HL-60/S4 treated with phorbol 12-myristate 13-acetate at 8.2 ng/mL for 4 days and 3 days (cell line): Measurements from ENCODE around the gene ENO1.
"Not testable (repeated sequence)": the region's sequence is repeated elsewhere in the genome, so short reads cannot be mapped to it uniquely, and the experiment has no call there.

Source experiments
- in situ Hi-C: fragments of 300-500 bp; cut with MboI; formaldehyde crosslinking; loops from 2 replicates; pipeline ENCODE4 v1.15.0; 2022; ENCODE audit warnings: low sequenced_read_pairs

The ENO1 gene

DNA sequence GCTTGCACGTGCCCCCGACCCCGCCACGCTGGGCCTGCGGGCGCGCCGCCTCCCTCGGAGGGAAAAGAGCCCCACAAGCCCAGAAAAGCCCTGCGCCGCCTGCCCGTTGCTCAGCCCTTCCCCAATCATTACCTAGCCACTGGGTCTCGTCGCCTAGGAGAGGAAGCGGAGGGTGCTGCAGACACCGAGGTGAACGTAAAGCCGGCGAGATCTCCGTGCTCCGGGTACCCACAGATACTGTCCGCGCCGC is at the start of gene ENO1:
ENO1 (minus strand) TSS at position 239 of the 250 bp plus-strand sequence. CDS start 3,778 bp downstream, outside the sequence.
- in situ Hi-C loops: no loop called here

DNA sequence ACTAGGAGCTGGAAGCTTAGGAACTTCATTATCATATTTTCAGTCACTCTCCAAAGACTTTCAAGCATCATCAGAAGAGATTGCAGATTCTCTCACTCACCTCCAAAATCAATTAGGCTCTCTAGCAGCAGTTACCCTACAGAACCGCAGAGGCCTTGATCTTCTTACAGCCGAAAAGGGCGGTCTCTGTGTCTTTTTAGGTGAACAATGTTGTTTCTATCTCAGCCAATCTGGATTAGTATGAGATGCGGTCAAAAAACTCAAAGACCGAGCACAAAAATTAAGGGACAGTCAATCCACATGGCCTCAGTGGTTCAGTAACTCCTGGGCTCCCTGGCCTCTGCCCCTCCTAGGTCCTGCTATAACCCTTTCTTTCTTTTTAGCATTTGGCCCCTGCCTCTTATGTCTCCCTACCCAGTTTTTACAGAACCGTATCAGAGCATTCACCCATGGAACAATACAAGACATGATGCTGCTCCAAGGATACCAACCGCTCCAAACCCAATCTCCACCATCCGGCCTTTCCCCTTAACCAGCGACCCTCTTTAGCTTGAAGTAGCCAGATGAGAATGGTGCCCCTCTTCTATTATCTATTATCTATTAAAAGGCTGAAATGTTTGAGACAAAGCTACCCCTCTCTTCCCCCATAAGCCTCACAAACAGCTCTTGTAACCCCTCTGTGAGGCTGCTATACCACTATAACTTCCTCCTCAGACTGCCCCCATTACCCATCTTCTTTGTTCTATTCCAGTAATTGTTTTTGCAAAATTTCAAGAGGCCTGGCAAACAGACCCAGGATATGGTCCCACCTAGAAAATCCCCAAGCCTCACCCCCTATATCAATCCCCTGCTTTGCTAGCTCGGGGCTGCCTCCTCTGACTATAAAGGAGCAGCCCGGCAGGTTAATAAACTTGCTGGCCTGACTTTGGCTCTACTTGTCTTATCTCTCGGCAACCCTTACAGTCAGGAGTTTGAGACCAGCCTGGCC is 48.5 kb upstream of the ENO1 start:
- in situ Hi-C loops: no loop called here

DNA sequence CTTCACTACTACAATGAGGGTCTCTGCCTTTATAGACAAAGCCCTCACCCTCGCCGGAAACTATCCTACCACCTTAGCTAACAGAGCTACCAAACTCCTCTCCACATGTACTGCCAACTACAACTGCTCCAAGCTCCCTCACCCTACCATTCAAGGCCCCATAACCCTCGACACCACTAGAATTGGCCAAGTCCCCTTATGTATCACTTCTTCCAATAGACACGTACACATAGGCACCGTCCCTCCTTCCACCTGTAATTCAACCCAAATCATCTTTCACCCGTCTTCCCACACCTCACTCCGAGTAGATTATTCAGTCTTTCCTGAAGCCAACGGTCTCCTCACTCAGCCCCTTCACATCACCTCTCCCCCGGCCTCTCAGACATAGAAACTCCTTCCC is 47.5 kb upstream of the ENO1 start:
- in situ Hi-C loops: no loop called here

DNA sequence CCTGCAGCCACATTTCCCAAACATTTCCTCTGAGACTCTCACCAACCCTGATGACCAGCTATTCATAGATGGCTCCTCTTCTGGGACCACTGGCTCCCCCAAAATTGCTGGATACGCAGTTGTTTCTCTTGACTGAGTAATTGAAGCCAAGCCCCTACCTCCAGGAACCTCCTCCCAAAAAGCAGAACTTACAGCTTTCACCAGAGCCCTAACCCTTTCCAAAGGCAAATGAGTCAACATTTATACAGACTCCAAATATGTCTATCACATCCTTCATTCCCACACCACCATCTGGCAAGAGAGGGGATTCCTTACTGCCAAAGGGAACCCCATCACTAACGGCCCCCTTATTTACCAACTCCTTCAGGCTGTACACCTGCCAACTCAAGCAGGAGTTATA is 46.9 kb upstream of the ENO1 start:
- in situ Hi-C loops: no loop called here

DNA sequence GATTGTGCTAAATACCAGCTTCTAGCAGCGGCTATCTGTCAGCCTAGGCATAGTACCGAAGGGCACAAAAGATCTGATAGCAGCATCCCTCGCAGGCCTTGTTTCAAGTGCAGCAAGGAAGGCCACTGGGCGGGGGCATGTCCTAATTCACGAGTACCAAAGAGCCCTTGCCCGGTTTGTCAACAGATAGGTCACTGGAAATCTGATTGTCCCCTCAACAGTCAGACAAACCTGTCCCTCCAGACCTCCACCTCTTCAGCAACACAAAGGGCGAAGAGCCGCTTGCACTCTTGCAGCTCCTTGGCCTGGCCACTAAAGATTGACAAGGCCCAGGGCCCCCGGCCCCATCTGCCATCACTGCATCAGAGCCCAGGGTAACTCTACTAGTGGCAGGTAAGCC is 44.5 kb upstream of the ENO1 start:
- in situ Hi-C loops: no loop called here

DNA sequence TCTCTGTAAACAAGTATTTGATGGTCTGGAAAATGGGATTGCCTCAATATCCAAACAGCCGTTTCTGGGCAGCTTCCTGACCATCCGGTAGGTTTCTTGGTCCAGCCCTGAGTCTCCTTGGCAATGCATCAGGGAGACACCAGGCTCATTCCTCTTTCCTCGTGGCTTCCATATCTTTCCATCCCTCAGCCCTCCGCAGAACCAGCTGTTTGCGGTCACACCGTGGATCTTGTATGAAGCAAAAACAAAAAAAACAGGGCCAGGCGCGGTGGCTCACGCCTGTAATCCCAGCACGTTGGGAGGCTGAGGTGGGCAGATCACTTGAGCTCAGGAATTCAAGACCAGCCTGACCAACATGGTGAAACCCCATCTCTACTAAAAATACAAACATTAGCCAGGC is 39.0 kb upstream of the ENO1 start:
- in situ Hi-C loops: not testable (repeated sequence)

DNA sequence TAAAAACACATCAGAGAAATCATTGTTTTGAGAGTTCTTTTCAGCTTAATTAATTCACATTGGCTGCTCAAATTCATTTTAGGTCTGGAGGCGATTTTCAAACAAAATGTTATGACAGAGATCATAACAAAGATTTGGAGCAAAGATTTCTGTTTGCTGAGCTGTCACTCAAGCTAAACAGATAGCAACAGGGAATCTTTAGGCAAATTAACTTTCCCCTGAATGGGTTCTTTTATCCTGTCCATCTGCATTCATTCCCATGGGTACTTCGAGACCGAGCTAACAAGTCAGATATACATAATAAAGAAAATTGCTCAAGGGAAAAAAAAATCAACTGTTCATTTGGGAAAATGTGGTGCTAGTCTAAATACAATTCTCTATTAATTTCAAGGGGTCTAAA is 37.0 kb upstream of the ENO1 start:
- in situ Hi-C loops: no loop called here

DNA sequence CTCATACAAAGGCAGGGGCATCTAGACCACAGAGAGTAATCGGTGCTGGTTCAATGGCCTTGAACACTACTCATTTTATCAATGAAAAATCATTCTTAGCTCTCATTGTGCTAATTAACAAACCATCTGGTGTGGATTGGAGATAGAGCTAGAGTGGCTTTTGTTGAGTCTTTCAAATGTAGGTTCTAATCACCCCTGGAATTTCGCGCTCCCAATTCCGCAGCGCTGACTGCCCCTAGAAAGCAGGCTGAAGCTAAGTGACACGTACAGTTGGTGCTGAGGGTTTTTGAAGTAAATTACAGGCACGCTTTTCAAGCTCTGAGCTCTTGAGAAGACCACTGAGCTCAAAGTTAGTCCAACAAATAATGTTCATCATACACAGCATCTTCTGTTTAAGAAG is 36.0 kb upstream of the ENO1 start:
- in situ Hi-C loops: no loop called here

DNA sequence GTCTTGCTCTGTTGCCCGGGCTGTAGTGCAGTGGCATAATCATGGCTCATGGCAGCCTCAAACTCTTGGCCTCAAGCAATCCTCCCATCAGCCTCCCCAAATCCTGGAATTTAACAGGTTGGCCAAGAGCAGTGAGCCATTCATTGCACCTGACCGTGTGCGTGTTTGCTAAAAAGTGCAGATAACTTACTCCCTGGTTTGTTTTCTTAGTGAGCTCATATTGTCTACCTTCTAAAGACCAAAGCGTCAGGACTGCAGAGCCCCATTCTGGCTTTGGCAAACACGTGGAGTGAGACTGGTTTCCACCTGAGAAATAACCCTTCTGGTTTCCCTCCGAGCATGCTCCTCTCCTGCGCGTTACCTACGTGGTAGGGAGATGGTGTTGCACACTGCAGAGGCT is 35.0 kb upstream of the ENO1 start:
- in situ Hi-C loops: no loop called here

DNA sequence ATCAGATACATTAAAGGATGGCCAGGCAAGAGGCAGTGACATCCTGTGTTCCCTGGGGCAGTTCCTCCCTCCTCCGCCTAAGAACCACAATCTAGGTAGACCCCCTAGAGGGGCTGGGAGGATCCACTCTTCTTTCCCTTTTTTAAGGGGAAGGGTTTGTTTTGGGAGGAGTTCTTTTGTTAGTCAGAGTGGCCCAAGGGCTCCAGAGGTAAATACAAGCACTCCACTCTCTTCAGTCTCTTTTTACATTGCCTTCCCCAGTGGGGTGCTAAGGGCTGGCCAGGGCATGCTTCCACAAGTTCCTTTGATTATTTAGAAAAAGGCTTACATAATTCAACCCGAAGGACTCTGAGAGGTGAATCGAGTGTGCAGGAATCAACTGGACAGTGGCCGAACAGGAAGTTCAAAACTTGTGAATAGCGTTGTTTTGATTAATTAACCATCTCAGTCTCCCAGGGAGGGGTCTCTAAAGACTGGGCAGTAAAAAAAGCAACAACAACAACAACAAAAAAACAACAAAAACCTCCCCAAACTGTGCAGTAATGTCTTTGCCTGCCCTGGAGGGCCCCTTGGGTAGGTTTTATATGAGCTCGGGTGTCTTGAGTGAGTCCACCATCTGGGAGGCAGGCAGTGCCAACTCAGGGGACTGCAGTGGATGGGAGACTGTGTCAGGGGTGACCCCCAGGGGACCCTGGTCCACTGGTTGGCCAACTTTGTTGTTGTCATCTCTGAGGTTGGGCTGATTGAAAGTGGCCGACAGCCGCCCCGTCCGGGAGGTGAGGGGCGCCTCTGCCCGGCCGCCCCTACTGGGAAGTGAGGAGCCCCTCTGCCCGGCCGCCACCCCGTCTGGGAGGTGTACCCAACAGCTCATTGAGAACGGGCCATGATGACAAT is 33.2 kb upstream of the ENO1 start:
- in situ Hi-C loops: no loop called here

DNA sequence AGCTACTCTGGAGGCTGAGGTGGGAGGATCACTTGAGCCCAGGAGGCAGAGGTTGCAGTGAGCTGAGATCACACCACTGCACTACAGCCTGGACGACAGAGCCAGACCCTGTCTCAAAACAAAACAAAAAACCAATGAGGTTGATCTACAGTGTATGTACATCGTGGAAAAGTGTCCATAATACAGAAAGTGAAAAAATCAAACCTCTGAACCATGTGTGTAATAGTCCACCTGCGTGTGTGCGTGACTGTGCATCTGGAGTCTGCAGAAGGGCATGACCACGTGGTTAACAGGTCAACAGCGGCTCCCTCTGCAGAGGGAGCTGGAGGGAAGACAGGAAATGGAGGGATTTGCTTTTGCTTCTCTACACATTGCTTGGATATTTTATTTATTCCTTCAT is 32.4 kb upstream of the ENO1 start:
- in situ Hi-C loops: no loop called here

DNA sequence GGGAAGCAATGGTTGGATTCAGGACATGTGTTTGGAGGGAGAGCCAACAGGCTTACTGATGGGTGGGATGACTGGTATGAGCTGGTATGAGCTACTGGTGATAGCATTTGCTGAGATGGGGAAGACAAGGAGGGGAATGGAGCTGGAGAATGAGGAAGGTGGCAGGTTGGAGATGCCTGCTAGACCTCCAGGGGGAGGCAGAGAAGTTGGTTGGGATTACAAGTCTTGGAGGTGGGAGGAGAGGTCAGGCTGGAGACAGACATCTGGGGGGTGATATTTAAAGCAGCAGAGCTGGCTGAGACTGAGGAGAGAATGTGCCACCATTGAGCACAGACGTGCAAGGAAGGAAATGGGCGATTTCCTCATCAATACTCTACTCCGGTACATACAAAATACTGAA is 31.8 kb upstream of the ENO1 start:
- in situ Hi-C loops: no loop called here

DNA sequence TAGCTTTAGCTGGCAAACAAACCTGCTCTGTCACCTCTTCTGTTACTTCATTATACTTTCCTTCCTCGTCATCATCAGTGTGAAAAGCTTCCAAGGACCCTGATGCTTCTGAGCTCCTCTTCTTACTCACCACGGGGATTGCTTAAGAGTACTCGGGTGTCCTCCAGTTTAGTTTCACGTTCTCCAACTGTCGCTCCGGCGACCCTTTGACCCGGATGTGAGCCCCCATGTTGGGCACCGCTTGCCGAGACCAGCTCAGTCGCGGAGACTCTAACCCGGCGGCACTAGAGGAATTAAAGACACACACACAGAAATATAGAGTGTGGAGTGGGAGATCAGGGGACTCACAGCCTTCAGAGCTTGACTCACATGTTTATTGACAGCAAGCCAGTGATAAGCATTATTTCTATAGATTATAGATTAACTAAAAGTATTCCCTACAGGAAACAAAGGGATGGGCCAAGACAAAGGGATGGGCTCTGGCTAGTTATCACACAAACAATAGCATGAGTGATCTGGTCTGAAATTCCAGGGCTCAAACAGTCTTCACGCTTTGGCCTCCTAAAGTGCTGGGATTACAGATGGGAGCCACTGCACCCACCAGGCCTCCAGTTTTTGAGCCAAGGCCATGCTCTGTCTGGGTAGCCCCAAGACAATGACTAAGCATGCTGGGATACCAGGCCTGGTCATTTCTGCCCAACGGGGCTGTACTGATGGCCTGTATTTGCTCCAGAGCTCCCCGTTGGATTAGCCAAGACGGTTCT is 30.1 kb upstream of the ENO1 start:
- in situ Hi-C loops: no loop called here

DNA sequence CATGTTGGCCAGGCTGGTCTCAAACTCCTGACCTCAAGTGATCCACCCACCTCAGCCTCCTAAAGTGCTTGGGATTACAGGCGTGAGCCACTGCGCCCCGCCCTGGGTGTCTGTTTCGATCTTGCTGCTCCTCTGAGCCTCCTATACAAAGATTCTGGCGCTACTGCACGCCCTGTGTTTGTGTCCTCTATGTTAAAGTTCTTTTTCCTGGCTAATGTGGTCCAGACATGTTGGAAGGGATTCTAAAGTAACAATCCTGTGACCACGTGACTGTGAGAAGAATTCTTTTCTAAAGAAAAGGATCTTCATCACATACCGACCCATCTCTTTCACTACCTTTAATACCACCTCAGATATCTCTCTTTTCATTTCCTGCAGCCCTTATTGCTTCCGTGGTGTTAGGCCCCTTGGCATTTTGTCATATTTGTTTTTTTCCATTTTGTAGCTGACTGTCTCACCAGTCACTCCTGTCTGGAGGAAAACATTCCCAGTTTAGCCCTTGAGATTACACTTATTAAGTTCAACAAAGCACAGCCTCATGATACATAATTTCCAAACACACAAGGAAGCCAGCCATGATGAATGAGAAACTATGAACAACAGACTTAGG is 27.2 kb upstream of the ENO1 start:
- in situ Hi-C loops: no loop called here

DNA sequence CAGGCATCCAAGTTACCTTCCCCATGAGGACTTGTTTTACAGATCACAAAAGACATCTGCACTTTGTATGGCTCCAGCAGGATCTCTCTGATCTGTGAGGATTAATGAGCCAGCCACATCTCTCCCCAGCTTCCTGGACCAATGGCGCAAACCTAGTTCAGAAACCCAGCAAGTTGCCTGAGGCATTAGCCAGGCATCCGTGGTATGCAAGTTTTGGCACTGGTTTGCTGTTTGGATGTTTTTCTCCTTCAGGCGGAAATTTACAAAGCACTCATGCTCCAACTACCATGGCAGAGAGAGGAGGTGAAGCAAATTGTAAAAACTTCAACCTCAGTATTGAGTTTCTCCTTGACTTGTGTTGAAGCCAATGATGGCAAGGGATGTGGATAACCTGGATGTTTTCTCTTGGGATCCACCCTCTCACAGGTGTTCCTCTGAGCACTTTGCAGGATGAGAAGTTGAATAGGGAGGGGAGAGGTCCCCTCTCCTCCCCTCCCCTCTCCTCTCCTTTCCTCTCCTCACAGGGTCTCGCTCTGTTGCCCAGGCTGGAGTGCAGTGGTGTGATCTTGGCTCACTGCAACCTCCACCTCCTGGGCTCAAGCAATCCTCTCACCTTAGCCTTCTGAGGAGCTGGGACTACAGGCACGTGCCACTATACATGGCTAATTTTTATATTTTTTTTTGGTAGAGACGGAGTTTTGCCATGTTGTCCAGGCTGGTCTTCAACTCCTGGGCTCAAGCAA is 25.6 kb upstream of the ENO1 start:
- in situ Hi-C loops: no loop called here

DNA sequence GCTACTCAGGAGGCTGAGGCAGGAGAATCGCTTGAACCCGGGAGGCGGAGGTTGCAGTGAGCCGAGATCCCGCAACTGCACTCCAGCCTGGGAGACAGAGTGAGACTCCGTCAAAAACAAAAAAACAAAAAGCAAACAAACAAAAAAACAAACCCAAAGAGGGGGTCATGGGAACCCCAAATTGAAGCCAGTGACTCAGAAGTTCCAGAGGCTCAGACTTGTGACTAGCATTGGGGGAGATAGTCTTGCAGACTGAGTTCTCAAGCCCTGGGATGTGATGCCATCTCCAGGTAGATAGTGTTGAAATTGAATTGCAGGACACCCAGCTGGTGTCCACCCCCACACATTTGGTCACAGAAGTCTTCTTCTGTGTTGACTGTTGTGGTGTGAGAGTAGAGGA is 24.9 kb upstream of the ENO1 start:
- in situ Hi-C loops: no loop called here

DNA sequence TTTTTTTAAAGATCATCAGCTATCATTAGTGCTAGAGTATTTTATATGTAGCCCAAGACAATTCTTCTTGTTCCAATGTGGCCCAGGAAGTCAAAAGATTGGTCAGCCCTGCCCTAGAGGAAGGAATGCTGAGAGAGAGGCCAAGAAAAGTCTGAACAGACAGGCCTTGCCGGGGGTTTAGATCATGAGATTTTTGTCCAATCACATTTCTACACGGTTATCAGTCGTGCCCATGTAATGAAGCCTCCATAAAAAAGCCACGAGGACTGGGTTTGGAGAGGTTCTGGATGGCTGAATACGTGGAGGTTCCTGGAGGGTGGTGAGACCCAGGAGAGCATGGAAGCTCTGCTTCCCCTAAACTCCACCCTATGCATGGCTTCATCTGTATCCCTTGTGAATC is 24.3 kb upstream of the ENO1 start:
- in situ Hi-C loops: no loop called here

DNA sequence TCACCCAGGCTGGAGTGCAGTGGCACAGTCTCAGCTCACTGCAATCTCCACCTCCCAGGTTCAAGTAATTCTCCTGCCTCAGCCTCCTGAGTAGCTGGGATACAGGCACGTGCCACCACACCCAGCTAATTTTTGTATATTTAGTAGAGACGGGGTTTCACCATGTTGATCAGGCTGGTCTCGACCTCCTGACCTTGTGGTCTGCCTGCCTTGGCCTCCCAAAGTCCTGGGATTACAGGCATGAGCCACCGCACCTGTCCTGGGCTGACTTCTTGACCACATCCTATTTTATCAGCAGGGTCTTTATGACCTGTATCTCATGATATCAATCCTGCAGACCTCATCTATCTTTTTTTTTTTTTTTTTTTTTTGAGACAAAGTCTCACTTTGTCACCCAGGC is 22.2 kb upstream of the ENO1 start:
- in situ Hi-C loops: not testable (repeated sequence)

DNA sequence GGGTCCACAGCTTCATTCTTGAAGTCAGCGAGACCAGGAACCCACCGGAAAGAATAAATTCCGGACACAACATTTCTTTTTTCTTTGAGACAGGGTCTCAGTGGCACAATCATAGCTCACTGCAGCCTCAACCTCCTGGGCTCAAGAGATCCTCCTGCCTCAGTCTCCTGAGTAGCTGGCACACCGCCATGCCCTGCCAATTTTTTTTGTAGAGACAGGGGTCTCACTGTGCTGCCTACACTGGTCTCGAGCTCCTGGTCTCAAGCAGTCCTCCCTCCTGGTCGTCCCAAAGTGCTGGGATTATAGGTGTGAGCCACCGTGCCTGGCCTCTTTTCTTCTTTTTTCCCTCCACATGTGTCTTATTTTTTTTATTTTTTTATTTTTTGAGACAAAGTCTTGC is 20.6 kb upstream of the ENO1 start:
- in situ Hi-C loops: no loop called here

DNA sequence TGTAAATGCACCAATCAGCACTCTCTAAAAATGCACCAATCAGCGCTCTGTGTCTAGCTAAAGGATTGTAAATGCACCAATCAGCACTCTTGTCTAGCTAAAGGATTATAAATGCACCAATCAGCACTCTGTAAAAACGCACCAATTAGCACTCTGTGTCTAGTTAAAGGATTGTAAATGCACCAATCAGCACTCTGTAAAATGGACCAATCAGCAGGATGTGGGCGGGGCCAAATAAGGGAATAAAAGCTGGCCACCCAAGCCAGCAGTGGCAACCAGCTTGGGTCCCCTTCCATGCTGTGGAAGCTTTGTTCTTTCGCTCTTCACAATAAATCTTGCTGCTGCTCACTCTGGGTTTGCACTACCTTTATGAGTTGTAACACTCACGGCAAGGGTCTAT is 19.9 kb upstream of the ENO1 start:
- in situ Hi-C loops: not testable (repeated sequence)
